GM12865 (cell line): ENCODE data around the gene NGRN.

Experiments
- DNase-seq: peaks from one replicate; pipeline ENCODE4 v3.0.0; 2010; ENCODE audit warnings: low read depth
- H3K4me3 ChIP-seq: 2 replicates; pipeline ENCODE4 v1.5.1; 2011; ENCODE audit warnings: mild to moderate bottlenecking, low read depth, low read length, control low read depth
- TF ChIP-seq, protein P1 (sequence below): IDR thresholded peaks from 2 replicates; pipeline ENCODE4 v1.5.1; 2011; ENCODE audit warnings: low read length, control low read depth, low read depth, inconsistent platforms; ENCODE audit not compliant: insufficient read depth; ENCODE audit errors: missing control alignments

Gene NGRN

DNA sequence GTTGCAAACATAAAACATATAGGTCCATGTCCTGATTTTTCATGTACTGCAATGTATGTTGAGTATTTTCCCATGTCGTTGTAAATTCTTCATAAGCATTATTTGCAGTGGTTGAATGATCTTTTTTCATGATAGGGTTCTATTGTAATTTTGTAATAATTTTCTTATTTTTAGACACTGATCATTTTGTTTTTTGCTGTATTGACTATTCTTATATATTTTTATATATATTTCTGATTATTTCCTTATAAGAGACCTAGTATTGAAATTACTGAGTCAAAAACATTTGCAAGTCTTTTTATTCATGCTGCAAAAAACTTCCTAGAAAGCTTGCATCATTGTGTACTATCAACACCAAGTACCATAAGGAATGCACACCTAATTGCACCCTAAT is 55.4 kb downstream of the NGRN start:
- no peak overlapping the region for H3K4me3 ChIP-seq
- TF ChIP-seq, protein P1, sequence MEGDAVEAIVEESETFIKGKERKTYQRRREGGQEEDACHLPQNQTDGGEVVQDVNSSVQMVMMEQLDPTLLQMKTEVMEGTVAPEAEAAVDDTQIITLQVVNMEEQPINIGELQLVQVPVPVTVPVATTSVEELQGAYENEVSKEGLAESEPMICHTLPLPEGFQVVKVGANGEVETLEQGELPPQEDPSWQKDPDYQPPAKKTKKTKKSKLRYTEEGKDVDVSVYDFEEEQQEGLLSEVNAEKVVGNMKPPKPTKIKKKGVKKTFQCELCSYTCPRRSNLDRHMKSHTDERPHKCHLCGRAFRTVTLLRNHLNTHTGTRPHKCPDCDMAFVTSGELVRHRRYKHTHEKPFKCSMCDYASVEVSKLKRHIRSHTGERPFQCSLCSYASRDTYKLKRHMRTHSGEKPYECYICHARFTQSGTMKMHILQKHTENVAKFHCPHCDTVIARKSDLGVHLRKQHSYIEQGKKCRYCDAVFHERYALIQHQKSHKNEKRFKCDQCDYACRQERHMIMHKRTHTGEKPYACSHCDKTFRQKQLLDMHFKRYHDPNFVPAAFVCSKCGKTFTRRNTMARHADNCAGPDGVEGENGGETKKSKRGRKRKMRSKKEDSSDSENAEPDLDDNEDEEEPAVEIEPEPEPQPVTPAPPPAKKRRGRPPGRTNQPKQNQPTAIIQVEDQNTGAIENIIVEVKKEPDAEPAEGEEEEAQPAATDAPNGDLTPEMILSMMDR, result no peak
- no peak for DNase-seq
